Choroid plexus epithelial cell (primary cell): ENCODE measurements around the gene ZNF516.

ENCODE experiments used
- DNase-seq: peaks from one replicate; pipeline ENCODE4 v3.0.0-alpha.2; 2010; ENCODE audit warnings: low read depth
- H3K4me3 ChIP-seq: 2 replicates; pipeline ENCODE4 v1.5.1; 2011; ENCODE audit warnings: low read depth, mild to moderate bottlenecking, control low read depth, low read length, moderate library complexity
- CTCF ChIP-seq: conservative IDR thresholded peaks from 2 replicates; pipeline ENCODE4 v1.5.1; 2011; ENCODE audit warnings: low read depth, mild to moderate bottlenecking, control low read depth, inconsistent platforms, low read length, moderate library complexity

The ZNF516 gene

DNA sequence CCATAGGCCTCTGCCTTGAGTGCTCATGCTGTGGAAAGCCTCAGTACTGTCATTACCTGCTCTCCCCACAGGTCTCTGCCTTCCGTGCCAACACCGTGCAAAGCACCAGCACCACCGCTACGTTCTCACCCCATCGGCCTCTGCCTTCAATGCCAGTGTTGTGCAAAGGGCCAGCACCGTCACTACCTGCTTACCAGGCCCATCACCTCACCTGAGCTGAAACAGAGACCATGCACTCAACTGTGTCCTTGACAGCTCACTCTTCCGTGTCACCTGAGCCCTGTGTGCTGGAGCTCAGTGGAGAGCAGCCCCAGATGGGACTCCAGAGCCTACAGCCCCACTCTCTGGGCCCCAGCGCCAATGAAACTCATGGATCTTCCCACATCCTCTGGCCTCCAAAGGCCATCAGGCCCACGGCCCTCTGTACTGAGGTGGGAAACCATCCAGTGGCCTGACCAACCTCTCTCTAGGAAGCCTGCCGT is 62.7 kb downstream of the ZNF516 start:
- no peak for DNase-seq
- no peak overlapping the region for H3K4me3 ChIP-seq
- TF ChIP-seq CTCF = no peak

GRCh38 chr18:76431437-76432273 is 63.4 kb downstream of the ZNF516 start:
- H3K4me3 ChIP-seq = no peak overlapping the region
- DNase-seq = no peak
- no peak for TF ChIP-seq CTCF

DNA sequence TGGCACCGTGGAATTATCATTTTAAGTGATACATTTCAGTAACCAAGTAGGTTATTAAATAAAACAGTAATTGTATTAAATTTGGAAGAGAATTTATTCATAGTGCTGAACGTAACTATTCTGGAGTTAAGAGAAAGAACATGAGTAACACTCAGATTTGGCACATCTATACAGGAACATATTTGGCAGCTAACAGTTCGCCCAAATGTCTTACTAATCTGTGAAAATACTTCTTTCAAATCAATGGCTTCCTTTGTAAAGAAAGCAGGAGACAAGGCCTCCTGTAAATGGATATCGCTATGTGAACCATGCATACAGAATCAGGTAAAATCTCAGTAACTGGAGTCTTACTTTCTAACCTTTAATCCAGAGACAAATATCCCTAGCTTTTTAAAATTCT is 64.4 kb downstream of the ZNF516 start:
- TF ChIP-seq CTCF = no peak
- H3K4me3 ChIP-seq = no peak overlapping the region
- DNase-seq = no peak

DNA sequence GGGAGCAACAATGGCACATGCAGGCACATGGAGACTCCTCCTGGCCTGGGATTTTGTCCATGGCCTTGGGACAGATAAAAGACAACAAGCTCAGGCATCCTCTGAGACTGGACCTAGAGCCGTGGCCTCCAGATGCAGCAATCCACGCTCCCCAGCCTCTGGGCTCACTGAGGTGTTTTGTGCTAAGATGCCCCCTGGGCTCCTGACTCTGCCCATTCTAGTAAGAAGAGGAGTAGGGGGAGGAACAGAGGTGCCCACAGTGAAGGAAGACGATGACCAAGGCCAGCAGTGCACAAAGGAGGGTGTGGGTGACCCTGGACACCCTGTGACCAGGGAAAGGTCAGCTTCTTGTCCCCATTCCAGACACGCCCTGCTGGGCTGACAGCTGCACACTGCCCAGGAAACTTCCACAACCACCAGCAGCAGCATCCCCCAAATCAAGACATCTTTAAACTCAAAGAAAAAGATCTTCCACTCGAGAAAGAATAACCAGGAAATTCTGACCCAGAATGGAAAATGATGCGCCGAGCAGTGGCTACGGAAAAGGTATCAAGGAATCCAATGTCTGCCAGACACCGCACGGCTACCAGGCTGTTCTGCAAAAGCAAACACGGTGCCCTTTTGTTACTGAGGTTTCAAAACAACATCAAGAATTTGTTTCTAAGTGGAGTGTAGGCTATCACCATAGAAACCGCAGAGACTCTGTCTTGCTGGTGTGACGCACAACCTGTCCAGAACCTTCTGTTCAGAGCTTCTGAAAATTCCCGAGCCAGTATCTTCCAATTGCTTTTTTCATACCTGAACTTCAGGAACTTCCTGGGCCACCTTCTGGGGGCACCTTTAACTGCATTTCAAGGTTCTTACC is 65.5 kb downstream of the ZNF516 start:
- no peak for DNase-seq
- no peak for TF ChIP-seq CTCF

GRCh38 chr18:76428396-76429261 is 66.4 kb downstream of the ZNF516 start:
- no peak for TF ChIP-seq CTCF
- DNase-seq = peak; percentile 37
- no peak overlapping the region for H3K4me3 ChIP-seq

More for the DNA sequence above, 65.5 kb downstream of the ZNF516 start:
- no peak overlapping the region for H3K4me3 ChIP-seq

DNA sequence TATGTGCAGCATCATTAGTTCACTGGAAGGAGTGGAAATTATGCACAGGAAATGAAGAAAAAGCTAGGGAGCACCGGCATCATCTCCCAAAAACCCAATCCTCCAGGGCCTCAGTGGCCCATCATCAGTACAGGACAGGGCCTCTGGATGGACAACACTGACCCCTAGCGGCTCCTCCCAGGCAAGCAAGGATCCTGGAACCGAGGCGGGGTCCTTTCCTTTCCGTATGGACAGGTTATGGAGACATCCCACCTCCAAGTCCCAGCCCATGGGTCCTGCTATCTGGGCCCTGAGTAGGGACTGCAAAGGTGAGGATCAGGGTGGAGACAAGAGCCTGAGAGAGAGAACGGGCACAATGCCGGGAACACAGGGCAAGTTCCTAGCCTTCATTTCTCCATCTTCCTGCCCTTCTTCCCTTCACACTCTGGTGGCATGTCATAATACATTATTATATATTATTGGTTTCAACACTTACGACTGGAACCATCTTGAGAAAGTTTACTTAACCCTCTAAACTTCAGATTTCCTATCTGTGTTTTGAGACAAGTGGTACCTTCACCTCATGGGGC is 68.2 kb downstream of the ZNF516 start:
- TF ChIP-seq CTCF = peak; percentile 94
- no peak overlapping the region for H3K4me3 ChIP-seq
- DNase-seq = peak; percentile 45
